Fibroblast of the conjunctiva (primary cell): ENCODE measurements around the gene MYO1B.

Source experiments
- DNase-seq: peaks from one replicate; pipeline ENCODE4 v3.0.0-alpha.2; 2010; ENCODE audit warnings: low read depth

MYO1B gene

DNA sequence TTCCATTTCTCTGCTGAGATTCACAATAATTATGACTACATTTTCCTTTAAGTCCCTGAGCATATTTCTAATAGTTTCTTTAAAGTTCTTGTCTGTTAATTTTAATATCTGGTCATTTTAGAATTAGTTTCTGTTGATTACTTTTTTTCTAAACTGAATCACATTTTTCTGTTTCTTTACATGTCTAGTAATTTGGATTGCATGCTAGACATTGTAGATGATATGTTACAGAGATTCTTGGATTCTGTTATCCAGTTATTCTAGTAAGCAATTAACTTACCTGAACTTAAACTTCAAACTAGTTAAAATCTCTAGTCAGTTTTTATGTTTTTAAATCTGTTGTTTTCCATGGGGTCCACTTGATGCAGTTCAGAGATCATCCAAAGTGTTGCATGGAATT, 214.0 kb downstream of the MYO1B start:
- DNase-seq = no peak

DNA sequence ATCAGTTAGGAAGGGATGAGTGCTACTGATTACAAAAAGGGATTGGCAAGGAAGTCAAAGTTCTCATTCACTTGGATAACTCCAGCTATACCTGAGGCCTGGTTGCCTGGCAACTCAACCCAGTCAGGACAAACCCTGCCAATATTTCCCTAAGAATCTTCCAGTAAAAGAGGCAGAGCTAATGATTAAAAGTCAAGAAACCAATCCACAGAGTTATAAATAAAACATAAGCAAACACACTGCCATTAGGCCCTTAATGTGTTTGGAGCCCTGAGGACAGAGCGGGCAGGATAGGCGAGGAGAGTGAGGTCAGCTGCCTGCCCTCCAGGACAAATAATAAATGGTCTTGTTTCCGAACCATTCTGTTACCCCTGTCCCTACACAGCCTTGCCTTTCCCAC, 217.2 kb downstream of the MYO1B start:
- no peak for DNase-seq

DNA sequence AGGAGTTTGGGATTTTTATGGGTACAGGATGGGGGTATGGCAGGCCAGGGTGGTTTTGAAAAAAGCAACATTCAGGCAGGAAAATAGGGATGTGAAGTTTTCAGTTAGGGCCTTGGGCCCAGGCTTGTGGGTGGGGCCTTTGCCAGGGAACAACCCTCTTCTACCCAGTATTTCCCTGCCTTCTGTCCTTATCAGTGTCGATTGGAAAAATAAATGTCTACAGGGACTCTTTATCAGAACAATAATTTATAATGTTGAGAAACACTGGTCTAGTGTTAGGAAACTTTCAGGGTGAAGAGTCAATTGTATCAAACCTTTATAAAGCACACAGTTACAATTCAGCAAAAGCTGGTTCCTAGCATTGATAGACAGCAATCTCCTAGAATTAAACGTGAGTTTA, 218.6 kb downstream of the MYO1B start:
- no peak for DNase-seq

DNA sequence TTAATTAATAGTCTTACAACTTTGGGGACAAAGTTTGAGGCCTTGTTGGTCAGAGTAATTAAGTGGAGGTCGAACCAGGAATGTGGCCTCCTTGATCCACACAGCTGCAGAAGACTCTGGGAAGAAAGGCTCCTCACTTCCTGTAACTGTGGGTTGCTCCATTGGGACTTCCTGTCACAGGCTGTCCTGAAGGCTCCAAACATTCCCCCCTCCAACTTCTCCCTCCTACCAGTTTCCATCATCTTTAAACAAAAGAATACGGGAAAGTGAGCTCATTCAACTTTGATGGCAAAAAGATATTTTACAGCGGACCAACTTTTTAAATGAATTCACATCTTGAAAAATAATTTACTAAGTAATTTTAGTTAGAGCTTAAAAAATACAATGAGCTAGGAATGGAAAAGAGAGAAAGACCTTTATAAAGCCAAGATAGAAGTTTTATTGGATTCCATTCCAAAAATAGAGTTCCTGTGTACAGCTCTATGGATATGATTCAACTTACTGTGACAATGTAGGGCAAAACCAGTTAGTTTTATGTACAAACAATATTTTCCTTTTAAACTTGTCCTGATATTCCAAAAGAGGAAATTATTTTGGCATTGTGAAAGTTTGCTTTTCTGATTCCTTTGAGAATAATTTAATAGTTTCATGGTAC, 220.7 kb downstream of the MYO1B start:
- no peak for DNase-seq

DNA sequence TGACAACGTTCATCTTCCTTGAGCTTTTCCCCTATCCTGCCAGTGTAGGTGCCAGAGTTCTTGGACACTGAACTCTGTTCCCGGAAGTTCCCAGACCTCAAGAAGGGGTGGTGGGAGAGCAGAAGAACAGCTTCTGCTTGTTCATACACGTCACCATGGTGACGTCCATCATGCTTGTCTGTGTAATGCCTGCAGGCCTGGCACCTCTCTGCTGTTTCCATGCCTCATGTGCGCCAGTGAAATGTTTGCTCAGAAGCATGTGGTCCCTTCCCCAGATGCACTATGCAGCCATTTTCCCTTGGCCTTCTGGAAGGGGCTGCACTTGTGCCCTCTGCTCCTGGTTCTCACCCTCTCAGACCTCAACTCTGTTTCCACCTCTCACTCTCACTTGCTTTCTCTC, 221.9 kb downstream of the MYO1B start:
- DNase-seq = no peak

DNA sequence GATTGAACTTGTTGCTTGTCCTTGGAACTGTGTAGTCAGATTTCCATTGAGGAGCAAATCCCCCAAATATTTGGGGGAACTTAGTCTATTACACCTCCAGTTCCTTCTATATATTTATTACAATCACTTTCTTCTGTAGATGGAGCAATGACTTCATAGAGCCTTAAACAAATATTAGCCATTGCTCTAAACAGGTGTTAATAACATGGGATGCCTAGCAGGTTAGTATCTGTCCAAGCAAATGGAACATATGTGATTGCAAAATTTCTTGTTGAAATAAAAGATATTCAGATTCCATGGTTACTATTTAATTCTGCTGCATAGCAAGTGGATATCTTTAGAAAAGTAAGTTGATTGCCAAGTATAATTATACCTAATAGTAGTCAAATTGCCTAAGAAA, 225.1 kb downstream of the MYO1B start:
- no peak for DNase-seq

DNA sequence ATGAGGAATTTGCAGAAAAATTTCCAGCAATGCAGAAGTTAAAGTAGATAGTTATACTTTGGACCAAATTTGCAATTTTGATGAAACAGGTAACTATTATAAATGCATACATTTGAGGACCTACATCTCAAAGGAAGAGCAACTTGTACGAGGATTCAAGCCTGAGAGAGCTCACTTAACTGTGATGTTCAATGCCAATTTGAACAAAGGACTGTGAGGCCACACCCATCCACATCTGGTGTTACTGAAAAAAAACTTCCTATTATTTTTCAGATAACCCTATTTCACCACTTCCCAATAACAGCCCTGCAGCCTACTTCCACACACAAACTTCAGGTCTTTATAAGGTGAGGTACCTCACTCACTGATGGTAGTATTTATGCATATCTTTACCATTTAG, 229.3 kb downstream of the MYO1B start:
- DNase-seq = no peak
